ENCODE data around the gene FCAMR.

The FCAMR gene

GRCh38 chr1:206955476-206956451, 14.5 kb downstream of the FCAMR start:
- DNase-seq = no peak

GRCh38 chr1:206954459-206955342, 15.6 kb downstream of the FCAMR start:
- DNase-seq = no peak

GRCh38 chr1:206953626-206954025, 16.6 kb downstream of the FCAMR start:
- DNase-seq = no peak

GRCh38 chr1:206953126-206953525, 17.1 kb downstream of the FCAMR start:
- DNase-seq = no peak

GRCh38 chr1:206952171-206952570, 18.1 kb downstream of the FCAMR start:
- no peak for DNase-seq

- no peak for DNase-seq
Measured at GRCh38 chr1:206951318-206952100, 18.8 kb downstream of the FCAMR start.

- DNase-seq = no peak
Measured at GRCh38 chr1:206949641-206950040, 20.6 kb downstream of the FCAMR start.

GRCh38 chr1:206949208-206949607, 21.1 kb downstream of the FCAMR start:
- DNase-seq = no peak

GRCh38 chr1:206947255-206947654, 23.0 kb downstream of the FCAMR start:
- no peak for DNase-seq

GRCh38 chr1:206946261-206946660, 24.0 kb downstream of the FCAMR start, which contains the start of gene PIGR:
Gene PIGR (minus strand): TSS chr1:206946466. CDS start chr1:206940531, 5,935 bp downstream.
- DNase-seq = no peak

- DNase-seq = no peak
Measured at GRCh38 chr1:206945779-206946178, 24.5 kb downstream of the FCAMR start.

- no peak for DNase-seq
Measured at GRCh38 chr1:206944703-206945102, 25.6 kb downstream of the FCAMR start.

- no peak for DNase-seq
Measured at GRCh38 chr1:206941766-206942418, 28.4 kb downstream of the FCAMR start.

GRCh38 chr1:206940588-206940936, 29.7 kb downstream of the FCAMR start:
- no peak for DNase-seq

GRCh38 chr1:206939841-206940587, 30.2 kb downstream of the FCAMR start:
- no peak for DNase-seq

- no peak for DNase-seq
Measured at GRCh38 chr1:206939131-206939530, 31.1 kb downstream of the FCAMR start.

- no peak for DNase-seq
Measured at GRCh38 chr1:206937425-206937824, 32.8 kb downstream of the FCAMR start.

- DNase-seq = peak in 2 of 5 donors; percentile 24 to 52
Measured at GRCh38 chr1:206935491-206936067, 34.7 kb downstream of the FCAMR start.

- DNase-seq = peak; percentile 47 to 74 (median 57)
Measured at GRCh38 chr1:206933333-206933945, 36.8 kb downstream of the FCAMR start.

GRCh38 chr1:206932177-206932576, 38.1 kb downstream of the FCAMR start:
- no peak for DNase-seq

Measured in T-helper 1 cell (primary cell).